Activated CD8-positive, alpha-beta T cell treated with anti-CD3 and anti-CD28 coated beads for 36 hours (primary cell): ENCODE results near the gene MMP23B. TPM values are rescaled to one million over a fixed set of nuclear protein-coding genes. Genes with fewer than 3 reads are reported as not detected.
"Not testable (repeated sequence)": the region's sequence is repeated elsewhere in the genome, so short reads cannot be mapped to it uniquely, and the experiment has no call there.

ENCODE experiments used
- ATAC-seq: fragments of 200-7000 bp; cut with Tn5 transposase; one replicate; pipeline ENCODE4 v1.10.0; 2021; ENCODE audit warnings: mild to moderate bottlenecking, moderate library complexity
- CTCF ChIA-PET: fragments of 350-600 bp; sonication (Branson Sonifier 250); formaldehyde crosslinking; loops from one replicate; lab custom pipeline; 2021; ENCODE audit warnings: antibody characterized with exemption; lab: Charles Lee
- POLR2A ChIA-PET: fragments of 350-600 bp; sonication (Branson Sonifier 250); formaldehyde crosslinking; loops from one replicate; lab custom pipeline; 2021; ENCODE audit warnings: antibody characterized with exemption; lab: Charles Lee
- DNase-seq: peaks from one replicate; pipeline ENCODE4 v3.0.0-alpha.2; 2020
- H3K27ac Mint-ChIP-seq: one replicate; pipeline ENCODE4 v1.8.0; 2021; ENCODE audit warnings: mild to moderate bottlenecking, mixed read lengths
- H3K27me3 Mint-ChIP-seq: one replicate; pipeline ENCODE4 v1.8.0; 2021; ENCODE audit warnings: mixed read lengths
- H3K36me3 Mint-ChIP-seq: one replicate; pipeline ENCODE4 v1.8.0; 2021; ENCODE audit warnings: low read depth, mixed read lengths
- H3K4me1 Mint-ChIP-seq: one replicate; pipeline ENCODE4 v1.8.0; 2021; ENCODE audit warnings: low read depth, mixed read lengths
- H3K4me3 Mint-ChIP-seq: one replicate; pipeline ENCODE4 v1.8.0; 2021; ENCODE audit warnings: mild to moderate bottlenecking, moderate library complexity, mixed read lengths
- H3K9me3 Mint-ChIP-seq: one replicate; pipeline ENCODE4 v1.8.0; 2021; ENCODE audit warnings: mixed read lengths
- CTCF ChIP-seq: fragments of 200-600 bp; IDR thresholded peaks from one replicate; pipeline ENCODE4 v1.8.0; 2022; ENCODE audit warnings: antibody characterized with exemption, mild to moderate bottlenecking
- intact Hi-C: fragments of 100-400 bp; cut with micrococcal nuclease; formaldehyde crosslinking; loops from one replicate; pipeline ENCODE4 v1.10.0; 2022
- total RNA-seq, 2 experiments: library from RNA; stranded (reverse); gene quantifications; one replicate each; pipeline ENCODE4 v1.2.3, GENCODE V29; 2021

Gene MMP23B
- total RNA-seq, 2 experiments from 2014 or later = 3.3 to 4.0 TPM

- Mint-ChIP-seq H3K4me3 (no peak overlapping the region), H3K36me3 (peaks cover 8% of the 10 kb centered on the region), H3K27ac (no peak overlapping the region), H3K9me3 (no peaks in the 10 kb centered on the region), H3K27me3 (no peaks in the 10 kb centered on the region), H3K4me1 (peaks cover 4% of the 10 kb centered on the region)
- no peak for ATAC-seq
- peak; percentile 1 for DNase-seq
- intact Hi-C loops = no loop called here
- ChIA-PET POLR2A (no interaction called here), CTCF (no interaction called here)
- TF ChIP-seq CTCF = no peak
Observed at GRCh38 chr1:1670866-1671265, 38.9 kb downstream of the MMP23B start.

GRCh38 chr1:1671365-1672119 is 39.6 kb downstream of the MMP23B start:
- no peaks in the 10 kb centered on the region for H3K9me3 Mint-ChIP-seq
- no peak for TF ChIP-seq CTCF
- ATAC-seq (no peak), DNase-seq (peak; percentile 0)
- intact Hi-C loops = no loop called here
- no peak overlapping the region for H3K27ac Mint-ChIP-seq
- POLR2A ChIA-PET = no interaction called here
- H3K4me1 Mint-ChIP-seq = peaks cover 4% of the 10 kb centered on the region
- no peak overlapping the region for H3K4me3 Mint-ChIP-seq
- no peaks in the 10 kb centered on the region for H3K27me3 Mint-ChIP-seq
- H3K36me3 Mint-ChIP-seq = peaks cover 8% of the 10 kb centered on the region
- CTCF ChIA-PET = no interaction called here

- Mint-ChIP-seq H3K27me3 (no peaks in the 10 kb centered on the region), H3K36me3 (peaks cover 10% of the 10 kb centered on the region), H3K4me3 (no peak overlapping the region), H3K27ac (no peak overlapping the region), H3K9me3 (no peaks in the 10 kb centered on the region), H3K4me1 (peaks cover 7% of the 10 kb centered on the region)
- ATAC-seq (no peak), DNase-seq (peak; percentile 0)
- CTCF ChIA-PET = no interaction called here
- intact Hi-C loops = no loop called here
- POLR2A ChIA-PET = no interaction called here
- TF ChIP-seq CTCF = no peak
Observed at GRCh38 chr1:1672181-1672965, 40.4 kb downstream of the MMP23B start.

- H3K27ac Mint-ChIP-seq, H3K9me3 Mint-ChIP-seq, ATAC-seq, CTCF ChIA-PET, DNase-seq, POLR2A ChIA-PET, intact Hi-C loops, H3K4me3 Mint-ChIP-seq, H3K27me3 Mint-ChIP-seq: not testable (repeated sequence)
- peaks cover 15% of the 10 kb centered on the region for H3K36me3 Mint-ChIP-seq
- peaks cover 24% of the 10 kb centered on the region for H3K4me1 Mint-ChIP-seq
Observed at GRCh38 chr1:1674806-1675205, 42.8 kb downstream of the MMP23B start.

DNA sequence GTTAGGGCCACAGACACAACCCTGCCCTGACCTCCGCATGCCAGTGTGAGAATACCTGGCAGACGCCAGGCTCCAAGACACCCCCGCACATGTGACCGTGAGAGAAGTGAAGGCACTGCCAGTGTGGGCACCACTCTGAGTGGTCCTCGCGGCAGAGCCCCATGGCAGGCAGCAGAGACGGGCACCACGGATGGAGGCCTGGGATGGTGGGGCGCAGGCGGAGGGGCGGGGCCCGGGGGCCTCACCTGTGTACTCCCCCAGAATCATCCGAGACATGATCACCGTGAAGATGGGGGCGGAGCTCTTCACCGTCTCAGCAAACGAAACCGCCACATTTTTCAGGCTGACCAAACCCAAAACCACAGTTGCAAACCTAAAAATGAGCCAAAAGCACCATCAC is 43.2 kb downstream of the MMP23B start:
- H3K27ac Mint-ChIP-seq, ATAC-seq, POLR2A ChIA-PET, H3K9me3 Mint-ChIP-seq, intact Hi-C loops, H3K4me3 Mint-ChIP-seq, DNase-seq, H3K27me3 Mint-ChIP-seq, CTCF ChIA-PET: not testable (repeated sequence)
- Mint-ChIP-seq H3K4me1 (peaks cover 24% of the 10 kb centered on the region), H3K36me3 (peaks cover 15% of the 10 kb centered on the region)

GRCh38 chr1:1676087-1676486 is 44.1 kb downstream of the MMP23B start:
- intact Hi-C loops, CTCF ChIA-PET, H3K27ac Mint-ChIP-seq, DNase-seq, POLR2A ChIA-PET, ATAC-seq, H3K27me3 Mint-ChIP-seq, H3K4me3 Mint-ChIP-seq, H3K9me3 Mint-ChIP-seq: not testable (repeated sequence)
- peaks cover 15% of the 10 kb centered on the region for H3K36me3 Mint-ChIP-seq
- peaks cover 24% of the 10 kb centered on the region for H3K4me1 Mint-ChIP-seq
